Naive thymus-derived CD8-positive, alpha-beta T cell (primary cell): ENCODE results near the gene IER2. TPM values are rescaled to one million over a fixed set of nuclear protein-coding genes. Genes with fewer than 3 reads are reported as not detected.
A peak's percentile ranks its signal among the peaks of the same experiment; 100 is the strongest.

Source experiments
- ATAC-seq, 2 donors: fragments of 150-1000 bp; cut with Tn5 transposase in 1 of 2; sonication (Bioruptor Pico), chemical (Tn5 transposase) in 1 of 2; 1 replicate in 1 of 2; 2 replicates in 1 of 2; pipeline ENCODE4 v1.10.0; 2021; ENCODE audit warnings: mild to moderate bottlenecking in 2 of 2, moderate library complexity in 2 of 2
- POLR2A ChIA-PET: fragments of 350-600 bp; sonication (Branson Sonifier 250); formaldehyde crosslinking; loops from one replicate; lab custom pipeline; 2021; ENCODE audit warnings: antibody characterized with exemption; lab: Charles Lee
- DNase-seq, 10 donors: peaks; one replicate each; pipeline versions ENCODE4 v3.0.0 to v3.0.0-alpha.2; 2020 to 2022
- H3K27ac Mint-ChIP-seq, 10 donors: one replicate each; pipeline ENCODE4 v1.8.0; 2020 to 2022; ENCODE audit warnings: mild to moderate bottlenecking in 10 of 10, mixed read lengths in 10 of 10, moderate library complexity in 4 of 10, inconsistent platforms in 1 of 10
- H3K27me3 Mint-ChIP-seq, 5 donors: one replicate each; pipeline ENCODE4 v1.8.0; 2021 to 2022; ENCODE audit warnings: mixed read lengths in 5 of 5
- H3K36me3 Mint-ChIP-seq, 3 donors: one replicate each; pipeline ENCODE4 v1.8.0; 2020 to 2022; ENCODE audit warnings: mixed read lengths in 3 of 3, mild to moderate bottlenecking in 2 of 3, inconsistent platforms in 1 of 3
- H3K4me1 Mint-ChIP-seq, 4 donors: one replicate each; pipeline ENCODE4 v1.8.0; 2021 to 2022; ENCODE audit warnings: mixed read lengths in 4 of 4
- H3K4me3 Mint-ChIP-seq, 10 donors: one replicate each; pipeline ENCODE4 v1.8.0; 2020 to 2022; ENCODE audit warnings: mild to moderate bottlenecking in 10 of 10, mixed read lengths in 10 of 10, moderate library complexity in 6 of 10, inconsistent platforms in 1 of 10
- H3K9me3 Mint-ChIP-seq, 9 donors: one replicate each; pipeline ENCODE4 v1.8.0; 2020 to 2022; ENCODE audit warnings: mixed read lengths in 9 of 9, mild to moderate bottlenecking in 3 of 9, inconsistent platforms in 1 of 9, moderate library complexity in 1 of 9
- polyA plus RNA-seq, 3 donors: library from polyadenylated mRNA; unstranded; fragments of 300-500 nt; fragmentation: Illumina TruSeq; gene quantifications; one replicate each; pipeline ENCODE4 v1.2.3, GENCODE V29; 2021
- total RNA-seq, 8 experiments: library from RNA in 2 of 8; stranded (reverse) in 2 of 8; gene quantifications; one replicate each; pipeline ENCODE4 v1.2.3 and lab custom pipeline; 2021 to 2026

IER2 gene
- total and polyA plus RNA-seq, 5 experiments from 2014 or later, result 100 to 162 (median 107) TPM

DNA sequence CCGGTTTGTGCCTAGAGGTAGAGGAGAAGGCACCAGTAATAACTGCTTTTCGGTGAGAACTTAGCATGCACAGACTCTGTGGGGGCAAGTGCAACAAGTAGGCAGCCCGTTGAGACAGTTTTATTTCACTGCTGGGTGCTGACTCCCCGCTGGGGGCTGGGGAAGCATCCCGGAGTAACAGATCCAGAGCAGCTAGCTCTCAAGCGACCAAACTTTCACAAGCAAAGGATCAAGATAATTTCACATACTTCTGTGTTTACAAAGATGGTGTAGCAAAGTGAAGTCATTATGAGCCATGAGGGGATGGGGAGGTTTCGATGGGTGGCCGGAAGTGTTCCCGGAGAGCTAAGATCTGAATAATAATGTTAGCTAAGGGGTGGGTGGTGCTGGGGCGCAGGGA, 29.4 kb upstream of the IER2 start:
- H3K36me3 Mint-ChIP-seq, result peaks cover 0 to 14% (median 0%) of the 10 kb centered on the region in 3 donors
- no peaks in the 10 kb centered on the region for H3K9me3 Mint-ChIP-seq
- peak overlapping the region in 6 of 10 donors; percentile 14 to 90 (median 62) for H3K4me3 Mint-ChIP-seq
- H3K27me3 Mint-ChIP-seq, result no peaks in the 10 kb centered on the region
- H3K27ac Mint-ChIP-seq, result peak overlapping the region in 8 of 10 donors; percentile 18 to 73 (median 42)
- H3K4me1 Mint-ChIP-seq, result peaks cover 29 to 64% (median 58%) of the 10 kb centered on the region in 4 donors
- POLR2A ChIA-PET, result interaction anchor here (0.8 kb wide), 1 partner anchor 37 kb away, joined by 3 read pairs; no protein-coding TSS in a partner anchor
- ATAC-seq, result no peak
- no peak for DNase-seq

DNA sequence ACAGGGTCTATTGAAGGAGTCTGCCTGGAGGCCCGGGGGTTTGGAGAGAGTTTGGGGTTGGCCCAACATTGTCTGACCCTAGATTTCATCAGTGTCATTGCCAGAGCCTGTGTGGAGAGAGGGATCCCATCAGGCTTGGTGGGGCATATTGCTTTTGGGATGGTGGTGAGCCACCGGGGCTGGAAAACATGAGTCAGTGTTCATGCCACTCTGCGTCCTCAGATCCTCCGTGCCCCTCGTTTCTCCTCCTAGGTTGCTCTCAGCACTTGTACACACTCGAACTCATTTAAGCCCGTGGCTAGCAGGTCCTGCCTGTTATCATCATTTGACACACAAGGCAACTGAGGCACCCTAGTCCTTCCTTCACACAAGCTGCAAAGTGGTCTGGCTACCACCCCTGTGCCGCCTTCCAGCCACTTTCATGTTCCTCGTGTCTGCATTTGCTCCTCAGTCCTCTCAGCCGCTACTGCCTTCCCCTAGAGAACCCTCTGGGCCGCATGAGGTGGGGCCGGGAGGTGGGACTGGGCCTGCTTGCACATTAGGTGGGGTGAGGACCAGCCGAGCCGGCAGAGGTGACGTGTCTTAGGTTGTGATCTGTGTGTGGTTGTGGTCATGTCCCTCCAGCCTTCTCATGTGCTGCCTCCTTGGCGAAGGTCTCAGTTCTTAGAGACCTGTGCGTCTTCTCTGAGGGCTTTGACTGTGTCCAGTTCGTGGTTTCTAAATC, 28.5 kb upstream of the IER2 start:
- POLR2A ChIA-PET, result no interaction called here
- H3K27ac Mint-ChIP-seq, result peak overlapping the region in 7 of 10 donors; percentile 22 to 80 (median 52)
- DNase-seq, result no peak
- H3K4me3 Mint-ChIP-seq, result peak overlapping the region in 5 of 10 donors; percentile 12 to 70 (median 33)
- no peaks in the 10 kb centered on the region for H3K27me3 Mint-ChIP-seq
- peaks cover 26 to 56% (median 50%) of the 10 kb centered on the region in 4 donors for H3K4me1 Mint-ChIP-seq
- H3K36me3 Mint-ChIP-seq, result peaks cover 0 to 17% (median 0%) of the 10 kb centered on the region in 3 donors
- H3K9me3 Mint-ChIP-seq, result no peaks in the 10 kb centered on the region
- ATAC-seq, result no peak

DNA sequence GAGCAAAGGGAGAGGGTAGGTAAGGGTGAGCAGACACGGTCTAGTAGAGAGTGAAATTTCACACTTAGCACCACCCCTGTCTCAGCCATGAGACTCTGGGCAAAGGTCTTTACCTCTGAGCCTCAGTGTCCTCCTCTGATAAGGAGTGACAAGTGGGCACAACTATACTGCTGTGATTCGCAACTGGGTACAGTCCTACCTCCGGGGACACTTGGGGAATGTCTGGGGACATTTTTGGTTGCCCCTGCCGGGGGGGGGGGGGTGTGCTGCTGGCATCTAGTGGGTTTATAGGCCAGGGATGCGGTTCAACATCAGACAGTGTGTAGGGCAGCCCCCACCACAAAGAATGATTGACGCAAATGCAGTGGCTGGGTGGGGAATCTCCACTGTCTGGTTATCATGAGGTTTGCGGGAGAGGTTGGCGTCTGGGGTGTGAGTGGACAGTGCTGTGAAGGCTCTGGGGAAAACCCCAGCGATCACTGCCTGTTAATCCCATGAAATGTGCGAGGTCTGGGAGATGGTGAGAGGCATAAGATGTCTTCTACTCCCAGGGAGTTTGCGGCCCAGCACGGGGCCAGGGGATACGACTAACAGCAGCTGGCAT, 27.8 kb upstream of the IER2 start:
- Mint-ChIP-seq H3K36me3 (peaks cover 0 to 17% (median 0%) of the 10 kb centered on the region in 3 donors), H3K9me3 (no peaks in the 10 kb centered on the region), H3K4me3 (peak overlapping the region in 5 of 10 donors; percentile 12 to 45 (median 33)), H3K27ac (peak overlapping the region in 6 of 10 donors; percentile 22 to 80 (median 72)), H3K27me3 (no peaks in the 10 kb centered on the region), H3K4me1 (peaks cover 26 to 52% (median 46%) of the 10 kb centered on the region in 4 donors)
- ATAC-seq (no peak), DNase-seq (peak in 1 of 10 donors; percentile 6)
- POLR2A ChIA-PET, result interaction anchor here (0.5 kb wide), 1 partner anchor 19 kb away, joined by 3 read pairs; no protein-coding TSS in a partner anchor

DNA sequence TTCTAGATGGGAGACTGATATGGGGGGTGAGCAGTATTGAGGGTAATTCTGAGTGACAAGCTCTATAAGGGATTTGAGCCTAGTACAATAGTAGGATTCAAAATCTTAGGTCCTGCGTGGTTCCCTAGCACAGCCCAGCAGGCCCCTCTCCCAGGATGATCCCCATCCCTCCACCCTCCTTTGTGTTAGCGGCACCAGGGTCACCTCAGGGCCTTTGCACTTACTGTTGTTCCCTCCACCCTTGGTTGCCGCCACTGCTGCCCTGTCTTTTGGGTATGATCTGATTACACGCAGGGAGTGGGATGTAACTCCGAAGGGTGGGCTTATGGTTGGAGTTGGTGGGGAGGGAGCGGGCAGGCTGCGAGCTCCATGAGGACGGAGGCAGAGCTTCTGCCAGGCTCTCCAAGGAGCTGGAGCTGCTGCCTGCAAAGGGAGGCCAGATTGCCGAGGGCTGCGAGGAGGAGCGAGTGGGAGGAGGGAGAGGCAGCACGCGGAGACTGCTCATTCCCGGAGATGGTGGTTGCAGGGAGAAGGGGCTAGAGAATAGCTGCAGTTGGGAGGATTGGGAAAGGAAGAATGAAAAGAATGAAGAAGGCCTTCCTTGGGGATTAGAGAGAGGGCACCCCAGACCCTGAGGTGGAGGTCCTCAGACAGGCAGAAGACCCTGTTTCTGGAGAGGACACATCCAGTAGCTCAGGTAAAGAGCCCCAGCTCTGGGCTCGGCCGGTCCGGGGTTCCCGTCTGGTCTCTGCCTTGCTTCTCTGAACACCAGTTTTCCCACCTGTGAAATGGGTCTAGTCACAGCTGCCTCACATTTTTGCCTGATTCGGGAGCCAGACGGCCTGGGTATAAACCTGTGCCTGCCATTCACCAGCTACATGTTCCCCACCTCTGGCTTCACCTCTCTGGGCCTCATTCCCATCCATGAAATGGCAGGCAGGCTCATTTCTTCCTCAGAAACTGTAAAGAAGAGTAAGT, 26.9 kb upstream of the IER2 start:
- H3K9me3 Mint-ChIP-seq, result no peaks in the 10 kb centered on the region
- no peak overlapping the region for H3K4me3 Mint-ChIP-seq
- ATAC-seq (no peak), DNase-seq (no peak)
- POLR2A ChIA-PET, result interaction anchor here (0.5 kb wide), 1 partner anchor 20 kb away, joined by 3 read pairs; no protein-coding TSS in a partner anchor
- H3K4me1 Mint-ChIP-seq, result peaks cover 28 to 54% (median 47%) of the 10 kb centered on the region in 4 donors
- peak overlapping the region in 3 of 10 donors; percentile 40 to 80 (median 71) for H3K27ac Mint-ChIP-seq
- H3K36me3 Mint-ChIP-seq, result peaks cover 0 to 17% (median 0%) of the 10 kb centered on the region in 3 donors
- H3K27me3 Mint-ChIP-seq, result no peaks in the 10 kb centered on the region

DNA sequence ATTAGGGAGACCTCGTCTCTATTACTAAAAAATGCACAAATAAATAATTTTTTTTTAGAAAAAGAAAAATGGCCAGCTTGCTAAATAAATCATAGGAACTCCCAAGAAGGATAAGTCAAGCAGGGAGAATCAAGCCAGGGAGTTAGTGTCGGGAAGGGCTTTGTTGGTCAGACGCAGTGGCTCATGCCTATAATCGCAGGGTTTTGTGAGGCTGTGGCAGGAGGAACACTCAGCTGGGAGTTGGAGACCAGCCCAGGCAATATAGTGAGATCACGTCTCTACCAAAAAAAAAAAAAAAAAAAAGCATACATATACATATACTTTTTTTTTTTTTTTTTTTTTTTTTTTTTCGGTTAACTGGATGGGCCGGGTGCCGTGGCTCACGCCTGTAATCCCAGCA, 23.2 kb upstream of the IER2 start:
- ATAC-seq, result no peak
- H3K27ac Mint-ChIP-seq, result peak overlapping the region in 2 of 10 donors; percentile 20 to 47
- no peak for DNase-seq
- H3K27me3 Mint-ChIP-seq, result no peaks in the 10 kb centered on the region
- POLR2A ChIA-PET, result interaction anchor here (0.6 kb wide), 2 partner anchors 144 to 1450 kb away, joined by 3 to 4 read pairs; no protein-coding TSS in a partner anchor
- H3K4me3 Mint-ChIP-seq, result no peak overlapping the region
- H3K4me1 Mint-ChIP-seq, result peaks cover 20 to 39% (median 32%) of the 10 kb centered on the region in 4 donors
- H3K9me3 Mint-ChIP-seq, result no peaks in the 10 kb centered on the region
- H3K36me3 Mint-ChIP-seq, result peaks cover 0 to 19% (median 0%) of the 10 kb centered on the region in 3 donors

DNA sequence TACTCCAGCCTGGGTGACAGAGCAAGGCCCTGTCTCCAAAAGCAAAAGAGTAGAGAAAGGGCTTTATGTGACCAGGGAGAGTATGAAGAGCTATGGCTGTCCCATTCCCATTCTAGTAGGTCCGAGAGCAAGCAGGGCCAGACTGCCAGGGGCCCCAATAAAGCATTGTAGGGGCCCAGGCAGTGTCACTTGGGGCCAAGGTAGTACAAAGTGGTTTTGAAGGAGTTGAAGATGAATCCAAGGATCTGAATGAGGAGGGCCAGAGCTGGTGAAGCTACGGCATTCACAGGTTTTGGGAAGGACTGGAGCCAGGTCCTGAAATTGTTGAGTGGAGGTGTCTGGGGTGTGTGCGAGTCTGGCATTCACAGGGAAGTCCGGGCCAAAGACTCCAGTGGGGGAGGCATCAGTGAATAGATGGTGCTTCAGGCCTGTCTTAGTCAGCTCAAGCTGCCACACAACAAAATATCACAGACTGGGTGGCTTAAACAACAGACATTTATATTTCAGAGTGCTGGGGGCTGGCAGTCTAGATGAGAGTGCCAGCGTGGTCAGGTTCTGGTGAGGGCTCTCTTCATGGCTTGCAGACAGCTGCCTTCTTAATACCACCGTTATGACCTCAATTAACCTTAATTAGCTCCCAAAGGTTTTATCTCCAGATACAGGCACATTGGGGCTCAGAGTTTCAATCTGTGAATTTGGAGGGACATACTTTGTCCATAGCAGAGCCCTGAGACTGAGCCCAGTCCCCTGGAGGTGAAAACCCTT, 22.2 kb upstream of the IER2 start:
- no peaks in the 10 kb centered on the region for H3K27me3 Mint-ChIP-seq
- H3K9me3 Mint-ChIP-seq, result no peaks in the 10 kb centered on the region
- H3K27ac Mint-ChIP-seq, result peak overlapping the region in 4 of 10 donors; percentile 19 to 60 (median 24)
- ATAC-seq, result no peak
- H3K36me3 Mint-ChIP-seq, result peaks cover 0 to 23% (median 0%) of the 10 kb centered on the region in 3 donors
- no peak for DNase-seq
- H3K4me3 Mint-ChIP-seq, result no peak overlapping the region
- POLR2A ChIA-PET, result interaction anchor here (0.6 to 2.2 kb wide), 7 partner anchors 9 to 1449 kb away, joined by 3 to 7 read pairs (median 4); partner anchors contain the start of gene NACC1
- H3K4me1 Mint-ChIP-seq, result peaks cover 21 to 39% (median 33%) of the 10 kb centered on the region in 4 donors

DNA sequence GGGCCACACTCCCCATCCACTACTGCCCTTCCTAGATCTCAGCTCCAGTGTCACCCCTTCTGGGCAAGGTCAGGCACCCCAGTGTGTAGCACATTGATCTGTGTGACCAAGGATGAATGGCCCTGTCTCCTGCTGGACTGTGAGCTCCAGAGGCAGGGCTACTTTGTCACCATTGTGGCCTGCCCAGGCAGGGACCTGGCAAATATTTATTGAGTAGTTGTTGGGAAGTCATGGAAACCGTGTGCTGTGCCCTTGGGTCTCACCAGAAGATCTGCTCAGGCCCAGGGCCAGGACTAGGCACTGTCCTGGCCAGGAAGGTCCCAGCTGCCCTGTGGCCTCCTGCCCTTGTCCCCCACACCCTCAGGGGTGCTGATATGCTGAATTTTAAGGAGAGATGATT, 21.6 kb upstream of the IER2 start:
- no peaks in the 10 kb centered on the region for H3K9me3 Mint-ChIP-seq
- H3K4me3 Mint-ChIP-seq, result no peak overlapping the region
- H3K27me3 Mint-ChIP-seq, result no peaks in the 10 kb centered on the region
- peaks cover 0 to 19% (median 0%) of the 10 kb centered on the region in 3 donors for H3K36me3 Mint-ChIP-seq
- H3K27ac Mint-ChIP-seq, result peak overlapping the region in 6 of 10 donors; percentile 22 to 77 (median 60)
- ATAC-seq (no peak), DNase-seq (no peak)
- peaks cover 22 to 43% (median 36%) of the 10 kb centered on the region in 4 donors for H3K4me1 Mint-ChIP-seq
- POLR2A ChIA-PET, result interaction anchor here (0.8 to 2.2 kb wide), 3 partner anchors 11 to 24 kb away, joined by 3 to 7 read pairs (median 5); partner anchors contain the start of gene NACC1

DNA sequence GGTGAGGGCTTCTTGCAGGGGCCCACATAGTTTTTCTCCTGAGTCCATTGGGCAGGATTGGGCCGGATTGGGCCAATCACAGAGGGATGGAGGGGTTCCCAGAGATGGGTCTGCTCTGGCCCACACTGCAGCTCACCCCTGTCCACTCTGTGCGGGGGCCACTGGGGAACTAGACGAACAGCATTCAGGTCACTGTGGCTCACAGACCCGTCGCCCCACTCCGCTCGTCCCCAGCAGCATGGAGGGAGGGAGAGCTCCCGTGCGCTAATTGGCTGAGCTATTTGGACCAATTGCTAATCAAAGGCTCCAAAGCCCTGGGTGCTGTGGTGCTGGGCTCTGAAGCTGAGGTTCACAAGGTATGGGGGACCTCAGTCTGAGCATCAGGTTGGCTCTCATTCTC, 20.8 kb upstream of the IER2 start:
- no peak overlapping the region for H3K4me3 Mint-ChIP-seq
- ATAC-seq (no peak), DNase-seq (no peak)
- no peaks in the 10 kb centered on the region for H3K9me3 Mint-ChIP-seq
- peaks cover 0 to 19% (median 0%) of the 10 kb centered on the region in 3 donors for H3K36me3 Mint-ChIP-seq
- peaks cover 22 to 42% (median 36%) of the 10 kb centered on the region in 4 donors for H3K4me1 Mint-ChIP-seq
- POLR2A ChIA-PET, result interaction anchor here (2.2 kb wide), 1 partner anchor 23 kb away, joined by 7 read pairs; no protein-coding TSS in a partner anchor
- no peak overlapping the region for H3K27ac Mint-ChIP-seq
- H3K27me3 Mint-ChIP-seq, result no peaks in the 10 kb centered on the region

DNA sequence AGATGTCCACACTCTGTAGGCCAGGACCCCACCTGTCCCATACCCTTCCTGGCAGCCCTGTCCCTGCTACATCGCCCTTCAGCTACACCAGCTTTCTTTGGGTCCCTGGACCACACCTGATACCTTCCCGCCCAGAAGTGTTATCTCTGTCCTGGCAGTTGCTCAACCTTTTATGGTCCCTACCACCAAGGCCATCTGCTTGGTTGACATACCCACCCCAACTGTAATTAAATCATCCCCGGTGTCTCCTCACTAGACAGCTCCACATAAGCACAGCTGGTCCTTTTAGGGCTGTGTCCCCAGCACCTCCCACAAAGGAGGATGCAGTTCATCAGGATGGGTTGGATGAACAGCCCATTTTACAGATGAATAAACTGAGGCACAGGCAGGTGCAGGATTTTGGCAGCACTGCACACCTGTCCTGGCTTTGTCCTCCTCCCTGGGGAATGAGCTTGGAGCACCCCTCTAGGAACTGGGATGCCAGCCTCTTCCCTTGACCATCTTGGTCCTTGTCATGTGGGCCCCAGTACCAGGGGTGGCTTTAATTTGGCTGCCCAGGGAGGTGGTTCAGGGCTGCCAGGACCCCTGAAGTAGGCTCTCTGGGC, 19.2 kb upstream of the IER2 start:
- Mint-ChIP-seq H3K36me3 (peaks cover 0 to 19% (median 0%) of the 10 kb centered on the region in 3 donors), H3K27me3 (no peaks in the 10 kb centered on the region), H3K9me3 (no peaks in the 10 kb centered on the region), H3K4me1 (peaks cover 22 to 38% (median 36%) of the 10 kb centered on the region in 4 donors), H3K4me3 (no peak overlapping the region), H3K27ac (peak overlapping the region in 3 of 10 donors; percentile 12 to 29 (median 17))
- DNase-seq, result no peak
- POLR2A ChIA-PET, result interaction anchor here (0.7 to 1.1 kb wide), 2 partner anchors 11 to 24 kb away, joined by 3 read pairs; no protein-coding TSS in a partner anchor
- no peak for ATAC-seq

DNA sequence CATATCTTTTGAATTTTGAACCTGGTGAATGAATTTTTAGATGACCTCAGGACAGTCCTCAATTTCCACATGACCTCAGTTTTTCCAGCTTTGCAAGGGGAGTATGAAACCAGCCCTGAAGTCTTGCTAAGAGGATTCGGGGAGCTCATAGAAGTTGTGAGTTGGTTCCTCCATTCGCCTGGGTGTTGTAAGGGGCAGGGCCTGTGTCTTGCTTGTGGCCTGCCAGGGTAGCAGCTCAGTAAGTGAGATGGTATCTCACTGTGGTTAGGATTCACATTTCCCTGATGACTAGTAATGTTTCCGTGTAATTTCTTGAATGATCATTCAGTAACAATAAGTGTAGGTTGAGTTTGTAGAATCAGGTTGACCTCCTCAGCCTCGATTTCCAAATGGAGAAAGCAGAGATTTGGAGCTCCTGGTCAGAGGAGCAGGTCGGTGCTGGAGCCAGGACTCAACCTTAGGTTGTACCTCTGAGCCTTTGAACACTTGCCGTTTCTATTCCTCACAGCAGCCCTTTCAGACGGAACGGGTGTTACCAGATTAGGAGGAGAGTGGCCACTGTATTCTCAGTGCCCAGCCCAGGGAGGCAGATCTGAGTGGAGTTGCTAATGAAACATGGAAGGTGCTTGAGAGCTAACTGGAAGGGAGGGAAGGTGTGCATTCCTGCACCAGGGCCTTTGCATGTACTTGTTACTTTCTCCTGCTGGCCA, 17.6 kb upstream of the IER2 start:
- Mint-ChIP-seq H3K27me3 (no peaks in the 10 kb centered on the region), H3K4me3 (peak overlapping the region in 3 of 10 donors; percentile 1 to 26 (median 25)), H3K36me3 (peaks cover 0 to 29% (median 0%) of the 10 kb centered on the region in 3 donors), H3K27ac (peak overlapping the region in 8 of 10 donors; percentile 2 to 80 (median 39)), H3K9me3 (no peaks in the 10 kb centered on the region), H3K4me1 (peaks cover 21 to 36% (median 35%) of the 10 kb centered on the region in 4 donors)
- POLR2A ChIA-PET, result interaction anchor here (0.7 kb wide), 1 partner anchor 20 kb away, joined by 3 read pairs; no protein-coding TSS in a partner anchor
- DNase-seq, result peak in 1 of 10 donors; percentile 20
- peak in 1 of 2 donors; percentile 53 for ATAC-seq
